Suprapubic skin (tissue), 3 donors: Measurements from ENCODE around the gene NRG3.

ENCODE experiments used
- EP300 ChIP-seq: sonication (generic); formaldehyde crosslinking; IDR thresholded peaks from one replicate; pipeline ENCODE4 v1.6.1; 2017; ENCODE audit warnings: antibody characterized with exemption
- POLR2A ChIP-seq, 2 donors: fragments of 450-650 bp; IDR thresholded peaks; one replicate each; pipeline ENCODE4 v1.6.1; 2017; ENCODE audit warnings: antibody characterized with exemption in 2 of 2, mild to moderate bottlenecking in 2 of 2, moderate library complexity in 2 of 2
- TF ChIP-seq, protein P1 (sequence below), 2 donors: fragments of 200-600 bp in 1 of 2; fragments of 450-650 bp in 1 of 2; sonication (generic) in 1 of 2; IDR thresholded peaks; one replicate each; pipeline ENCODE4 v1.5.1; 2016 to 2019; ENCODE audit warnings: antibody characterized with exemption in 2 of 2, mild to moderate bottlenecking in 1 of 2, moderate library complexity in 1 of 2

GRCh38 chr10:82934947-82935346 is 1060.0 kb downstream of the NRG3 start:
- TF ChIP-seq, protein P1, sequence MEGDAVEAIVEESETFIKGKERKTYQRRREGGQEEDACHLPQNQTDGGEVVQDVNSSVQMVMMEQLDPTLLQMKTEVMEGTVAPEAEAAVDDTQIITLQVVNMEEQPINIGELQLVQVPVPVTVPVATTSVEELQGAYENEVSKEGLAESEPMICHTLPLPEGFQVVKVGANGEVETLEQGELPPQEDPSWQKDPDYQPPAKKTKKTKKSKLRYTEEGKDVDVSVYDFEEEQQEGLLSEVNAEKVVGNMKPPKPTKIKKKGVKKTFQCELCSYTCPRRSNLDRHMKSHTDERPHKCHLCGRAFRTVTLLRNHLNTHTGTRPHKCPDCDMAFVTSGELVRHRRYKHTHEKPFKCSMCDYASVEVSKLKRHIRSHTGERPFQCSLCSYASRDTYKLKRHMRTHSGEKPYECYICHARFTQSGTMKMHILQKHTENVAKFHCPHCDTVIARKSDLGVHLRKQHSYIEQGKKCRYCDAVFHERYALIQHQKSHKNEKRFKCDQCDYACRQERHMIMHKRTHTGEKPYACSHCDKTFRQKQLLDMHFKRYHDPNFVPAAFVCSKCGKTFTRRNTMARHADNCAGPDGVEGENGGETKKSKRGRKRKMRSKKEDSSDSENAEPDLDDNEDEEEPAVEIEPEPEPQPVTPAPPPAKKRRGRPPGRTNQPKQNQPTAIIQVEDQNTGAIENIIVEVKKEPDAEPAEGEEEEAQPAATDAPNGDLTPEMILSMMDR (IDR thresholded peaks at IDR 0.05) = no peak
- TF ChIP-seq EP300 = no peak
- TF ChIP-seq POLR2A (IDR thresholded peaks at IDR 0.05) = no peak
